ENCODE measurements around the gene MZF1. TPM values are rescaled to one million over a fixed set of nuclear protein-coding genes. Genes with fewer than 3 reads are reported as not detected.
A peak's percentile ranks its signal among the peaks of the same experiment; 100 is the strongest.

Gene MZF1
- total and polyA plus RNA-seq, 10 of the 15 experiments (the other 5 are each of a cell fraction or from before 2014, with no cell fraction given): 0.38 to 14.7 (median 7.2) TPM

DNA sequence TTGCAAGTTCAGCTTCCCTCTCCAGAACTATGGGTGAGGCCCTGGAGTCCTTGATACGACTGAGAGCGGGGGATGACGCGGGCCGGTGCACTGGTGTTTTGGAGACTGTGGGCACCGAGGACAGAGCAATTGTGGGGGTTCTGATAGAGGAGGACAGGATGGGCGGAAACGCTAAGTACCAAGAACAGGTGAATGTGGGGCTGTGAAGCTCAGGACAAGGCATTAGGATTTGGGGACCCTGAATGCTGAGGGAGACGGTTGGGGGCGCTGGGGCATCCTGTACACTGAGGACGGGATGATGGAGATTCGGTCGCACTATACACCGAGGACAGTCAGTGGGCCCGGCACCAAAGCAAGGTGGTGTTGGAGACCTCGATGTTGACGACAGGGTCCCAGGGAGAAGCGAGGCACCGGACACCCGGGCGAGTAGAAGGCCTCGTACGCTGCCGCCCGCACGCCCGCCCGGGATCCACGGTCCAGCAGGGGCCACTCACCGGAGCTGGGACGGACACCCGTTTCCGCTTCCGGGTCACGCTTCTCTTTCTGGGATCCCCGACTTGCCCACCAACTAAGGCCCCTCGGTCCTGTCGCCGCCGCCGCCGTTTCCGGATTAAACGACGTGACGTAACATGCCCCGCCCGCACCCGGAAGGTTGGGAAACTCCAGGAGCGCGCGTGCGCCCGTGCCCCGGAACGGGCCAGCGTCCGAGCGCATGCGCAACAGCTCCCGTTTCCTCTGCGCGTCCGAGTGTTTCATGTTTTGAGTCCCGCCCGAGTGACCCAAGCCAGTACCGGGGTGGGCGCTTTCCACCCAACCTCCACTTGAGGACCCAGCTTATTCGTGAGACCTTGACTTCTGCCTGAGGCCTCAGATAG is 18.4 kb downstream of the MZF1 start, which contains the start of gene CHMP2A (continued):
- TF ChIP-seq, protein P1, sequence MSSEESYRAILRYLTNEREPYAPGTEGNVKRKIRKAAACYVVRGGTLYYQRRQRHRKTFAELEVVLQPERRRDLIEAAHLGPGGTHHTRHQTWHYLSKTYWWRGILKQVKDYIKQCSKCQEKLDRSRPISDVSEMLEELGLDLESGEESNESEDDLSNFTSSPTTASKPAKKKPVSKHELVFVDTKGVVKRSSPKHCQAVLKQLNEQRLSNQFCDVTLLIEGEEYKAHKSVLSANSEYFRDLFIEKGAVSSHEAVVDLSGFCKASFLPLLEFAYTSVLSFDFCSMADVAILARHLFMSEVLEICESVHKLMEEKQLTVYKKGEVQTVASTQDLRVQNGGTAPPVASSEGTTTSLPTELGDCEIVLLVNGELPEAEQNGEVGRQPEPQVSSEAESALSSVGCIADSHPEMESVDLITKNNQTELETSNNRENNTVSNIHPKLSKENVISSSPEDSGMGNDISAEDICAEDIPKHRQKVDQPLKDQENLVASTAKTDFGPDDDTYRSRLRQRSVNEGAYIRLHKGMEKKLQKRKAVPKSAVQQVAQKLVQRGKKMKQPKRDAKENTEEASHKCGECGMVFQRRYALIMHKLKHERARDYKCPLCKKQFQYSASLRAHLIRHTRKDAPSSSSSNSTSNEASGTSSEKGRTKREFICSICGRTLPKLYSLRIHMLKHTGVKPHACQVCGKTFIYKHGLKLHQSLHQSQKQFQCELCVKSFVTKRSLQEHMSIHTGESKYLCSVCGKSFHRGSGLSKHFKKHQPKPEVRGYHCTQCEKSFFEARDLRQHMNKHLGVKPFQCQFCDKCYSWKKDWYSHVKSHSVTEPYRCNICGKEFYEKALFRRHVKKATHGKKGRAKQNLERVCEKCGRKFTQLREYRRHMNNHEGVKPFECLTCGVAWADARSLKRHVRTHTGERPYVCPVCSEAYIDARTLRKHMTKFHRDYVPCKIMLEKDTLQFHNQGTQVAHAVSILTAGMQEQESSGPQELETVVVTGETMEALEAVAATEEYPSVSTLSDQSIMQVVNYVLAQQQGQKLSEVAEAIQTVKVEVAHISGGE (CRISPR knock-in tag; IDR thresholded peaks at IDR 0.05): peak; percentile 76
- peak; percentile 55; the same call in 1 of the 2 replicates for TF ChIP-seq SMARCA5 (IDR thresholded peaks at IDR 0.05)
- TF ChIP-seq TBL1XR1 (IDR thresholded peaks at IDR 0.05; ENCODE audit: low read depth, low read length): peak; percentile 45; the same call in 1 of the 2 replicates
- TF ChIP-seq FOXM1 (IDR thresholded peaks at IDR 0.05; ENCODE audit: low read depth, low read length): no peak
- 0 out of 2 replicates have a peak, but pooled peaks have one; percentile 59 for TF ChIP-seq ASH2L (IDR thresholded peaks at IDR 0.05; ENCODE audit: borderline replicate concordance, low read depth)
- TF ChIP-seq MTA2 (IDR thresholded peaks at IDR 0.05; ENCODE audit: low read depth): peak; percentile 85
- TF ChIP-seq CHD2 (IDR thresholded peaks at IDR 0.05; ENCODE audit: borderline replicate concordance, low read depth, low read length): peak; percentile 75
- TF ChIP-seq SREBF1 (IDR thresholded peaks at IDR 0.05; ENCODE audit: low read length): no peak
- 0 out of 2 replicates have a peak, but pooled peaks have one; percentile 64 for TF ChIP-seq DPF2 (IDR thresholded peaks at IDR 0.05)
- TF ChIP-seq TARDBP (IDR thresholded peaks at IDR 0.05; ENCODE audit: borderline replicate concordance): peak; percentile 88
- TF ChIP-seq BACH1 (IDR thresholded peaks at IDR 0.05; ENCODE audit: borderline replicate concordance): peak; percentile 90; the same call in 1 of the 2 replicates
- peak in 1 of 2 experiments; percentile 33; a peak in 1 of 4 replicates for TF ChIP-seq CEBPB (IDR thresholded peaks at IDR 0.05; ENCODE audit: borderline replicate concordance in 1 of 2, low read depth in 2 of 2, low read length in 2 of 2)
- peak; percentile 85 for TF ChIP-seq NBN (IDR thresholded peaks at IDR 0.05)
- TF ChIP-seq TCF7 (IDR thresholded peaks at IDR 0.05; ENCODE audit: borderline replicate concordance): no peak
- TF ChIP-seq, protein P2, sequence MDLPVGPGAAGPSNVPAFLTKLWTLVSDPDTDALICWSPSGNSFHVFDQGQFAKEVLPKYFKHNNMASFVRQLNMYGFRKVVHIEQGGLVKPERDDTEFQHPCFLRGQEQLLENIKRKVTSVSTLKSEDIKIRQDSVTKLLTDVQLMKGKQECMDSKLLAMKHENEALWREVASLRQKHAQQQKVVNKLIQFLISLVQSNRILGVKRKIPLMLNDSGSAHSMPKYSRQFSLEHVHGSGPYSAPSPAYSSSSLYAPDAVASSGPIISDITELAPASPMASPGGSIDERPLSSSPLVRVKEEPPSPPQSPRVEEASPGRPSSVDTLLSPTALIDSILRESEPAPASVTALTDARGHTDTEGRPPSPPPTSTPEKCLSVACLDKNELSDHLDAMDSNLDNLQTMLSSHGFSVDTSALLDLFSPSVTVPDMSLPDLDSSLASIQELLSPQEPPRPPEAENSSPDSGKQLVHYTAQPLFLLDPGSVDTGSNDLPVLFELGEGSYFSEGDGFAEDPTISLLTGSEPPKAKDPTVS (IDR thresholded peaks at IDR 0.05; ENCODE audit: low read depth, low read length): no peak
- TF ChIP-seq EZH2 (IDR thresholded peaks at IDR 0.05; ENCODE audit: borderline replicate concordance, control insufficient read depth, low read depth, low read length): no peak
- no peak; the same call in 1 of the 2 replicates for TF ChIP-seq CBFB (IDR thresholded peaks at IDR 0.05; ENCODE audit: low read depth)
- TF ChIP-seq NR2F1 (conservative IDR thresholded peaks at IDR 0.05): peak; percentile 32; the same call in 1 of the 2 replicates
- TF ChIP-seq BCL11A (IDR thresholded peaks at IDR 0.05; ENCODE audit: low read depth, low read length): no peak
- no peak for TF ChIP-seq FOS (IDR thresholded peaks at IDR 0.05; ENCODE audit: borderline replicate concordance, extremely low read depth, insufficient read length)
- no peak for TF ChIP-seq PAX8 (IDR thresholded peaks at IDR 0.05)
- peak; percentile 60; the same call in 1 of the 2 replicates for TF ChIP-seq SIN3A (IDR thresholded peaks at IDR 0.05; ENCODE audit: low read depth, low read length)
- TF ChIP-seq POLR2A (IDR thresholded peaks at IDR 0.05; ENCODE audit: low read depth, low read length): peak; percentile 89
- no peak for TF ChIP-seq KDM1A (IDR thresholded peaks at IDR 0.05; ENCODE audit: borderline replicate concordance)
- TF ChIP-seq SMAD5 (IDR thresholded peaks at IDR 0.05; ENCODE audit: low read depth): peak; percentile 76; the same call in 1 of the 2 replicates
- TF ChIP-seq, protein P3, sequence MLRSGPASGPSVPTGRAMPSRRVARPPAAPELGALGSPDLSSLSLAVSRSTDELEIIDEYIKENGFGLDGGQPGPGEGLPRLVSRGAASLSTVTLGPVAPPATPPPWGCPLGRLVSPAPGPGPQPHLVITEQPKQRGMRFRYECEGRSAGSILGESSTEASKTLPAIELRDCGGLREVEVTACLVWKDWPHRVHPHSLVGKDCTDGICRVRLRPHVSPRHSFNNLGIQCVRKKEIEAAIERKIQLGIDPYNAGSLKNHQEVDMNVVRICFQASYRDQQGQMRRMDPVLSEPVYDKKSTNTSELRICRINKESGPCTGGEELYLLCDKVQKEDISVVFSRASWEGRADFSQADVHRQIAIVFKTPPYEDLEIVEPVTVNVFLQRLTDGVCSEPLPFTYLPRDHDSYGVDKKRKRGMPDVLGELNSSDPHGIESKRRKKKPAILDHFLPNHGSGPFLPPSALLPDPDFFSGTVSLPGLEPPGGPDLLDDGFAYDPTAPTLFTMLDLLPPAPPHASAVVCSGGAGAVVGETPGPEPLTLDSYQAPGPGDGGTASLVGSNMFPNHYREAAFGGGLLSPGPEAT (IDR thresholded peaks at IDR 0.05; ENCODE audit: low read depth): peak; percentile 81
- peak; percentile 87 for TF ChIP-seq LARP7 (IDR thresholded peaks at IDR 0.05)
